Colonic mucosa (tissue), 4 donors: ENCODE measurements around the gene CARNS1. TPM values are rescaled to one million over a fixed set of nuclear protein-coding genes. Genes with fewer than 3 reads are reported as not detected.

Experiments used
- DNase-seq: peaks from one replicate; pipeline ENCODE4 v3.0.0-alpha.2; 2020
- H3K27ac ChIP-seq: fragments of 200-600 bp; one replicate; pipeline ENCODE4 v1.8.0; 2021
- H3K27me3 ChIP-seq: fragments of 200-600 bp; one replicate; pipeline ENCODE4 v1.8.0; 2021
- H3K36me3 ChIP-seq: fragments of 200-600 bp; one replicate; pipeline ENCODE4 v1.8.0; 2021
- H3K4me1 ChIP-seq: fragments of 200-600 bp; one replicate; pipeline ENCODE4 v1.8.0; 2021; ENCODE audit warnings: mild to moderate bottlenecking
- H3K4me3 ChIP-seq: fragments of 200-600 bp; one replicate; pipeline ENCODE4 v1.8.0; 2021
- H3K9ac ChIP-seq, 2 donors: one replicate each; pipeline ENCODE4 v1.7.0; 2013; ENCODE audit warnings: control low read depth in 2 of 2, low read depth in 2 of 2, low read length in 2 of 2
- H3K9me3 ChIP-seq: fragments of 200-600 bp; one replicate; pipeline ENCODE4 v1.8.0; 2021
- CTCF ChIP-seq: fragments of 200-600 bp; IDR thresholded peaks from one replicate; pipeline ENCODE4 v1.8.0; 2022; ENCODE audit warnings: antibody characterized with exemption, mild to moderate bottlenecking
- intact Hi-C: fragments of 100-400 bp; cut with DNase I; formaldehyde crosslinking; loops from one replicate; pipeline ENCODE4 v1.14.1; 2022
- total RNA-seq, 2 donors: library from RNA; stranded (reverse); fragmentation: NEBNext Ultra II Directional in 1 of 2; extraction: Animal tissue kit (Norgen Biotek cat#: 25700) in 1 of 2; gene quantifications; one replicate each; pipeline ENCODE4 v1.2.1, GENCODE V29; 2021
- donor health status: healthy.
- donor health status: DM: no; HTN: no; CAD: no.
- donor health status: DM: no; HTN: no; CAD: no.

CARNS1 gene
- total RNA-seq: under 1 TPM; 0.20 to 0.32 TPM

GRCh38 chr11:67415501-67416304 is at the start of gene CARNS1:
CARNS1 (plus strand) TSS chr11:67415678; CDS start chr11:67416200, 522 bp downstream.
- no peaks in the 10 kb centered on the region for H3K27me3 ChIP-seq
- no peaks in the 10 kb centered on the region for H3K36me3 ChIP-seq
- H3K4me1 ChIP-seq: no peaks in the 10 kb centered on the region
- H3K4me3 ChIP-seq: peak within 1 kb of the TSS; percentile 31
- no peak within 1 kb of the TSS for H3K27ac ChIP-seq
- H3K9me3 ChIP-seq: no peaks in the 10 kb centered on the region
- DNase-seq: no peak
- TF ChIP-seq CTCF: no peak
- peak within 1 kb of the TSS in 1 of 2 donors; percentile 35 for H3K9ac ChIP-seq
- intact Hi-C loops: no loop called here

- no peak overlapping the region for H3K4me3 ChIP-seq
- no peak for TF ChIP-seq CTCF
- peak; percentile 80 for DNase-seq
Observed at GRCh38 chr11:67365736-67366444, 49.6 kb upstream of the CARNS1 start.

GRCh38 chr11:67366546-67366945 is 48.9 kb upstream of the CARNS1 start:
- Histone ChIP-seq H3K4me3 (no peak overlapping the region), H3K27ac (no peak overlapping the region), H3K36me3 (no peaks in the 10 kb centered on the region), H3K27me3 (no peaks in the 10 kb centered on the region), H3K9me3 (no peaks in the 10 kb centered on the region), H3K4me1 (peaks cover 15% of the 10 kb centered on the region), H3K9ac (no peak overlapping the region)
- TF ChIP-seq CTCF: no peak
- intact Hi-C loops: no loop called here
- no peak for DNase-seq

More at GRCh38 chr11:67365736-67366444, 49.6 kb upstream of the CARNS1 start:
- Histone ChIP-seq H3K4me1 (peaks cover 12% of the 10 kb centered on the region), H3K9me3 (no peaks in the 10 kb centered on the region), H3K36me3 (no peaks in the 10 kb centered on the region), H3K9ac (no peak overlapping the region), H3K27me3 (no peaks in the 10 kb centered on the region), H3K27ac (no peak overlapping the region)
- intact Hi-C loops: no loop called here

- H3K4me3 ChIP-seq: no peak overlapping the region
- peak; percentile 60 for DNase-seq
- intact Hi-C loops: no loop called here
- H3K4me1 ChIP-seq: peaks cover 21% of the 10 kb centered on the region
- H3K27ac ChIP-seq: no peak overlapping the region
- no peak for TF ChIP-seq CTCF
- no peaks in the 10 kb centered on the region for H3K27me3 ChIP-seq
- H3K36me3 ChIP-seq: no peaks in the 10 kb centered on the region
- no peaks in the 10 kb centered on the region for H3K9me3 ChIP-seq
- H3K9ac ChIP-seq: no peak overlapping the region
Observed at GRCh38 chr11:67366961-67367760, 48.3 kb upstream of the CARNS1 start.

GRCh38 chr11:67367761-67368227 is 47.7 kb upstream of the CARNS1 start:
- Histone ChIP-seq H3K27me3 (no peaks in the 10 kb centered on the region), H3K27ac (no peak overlapping the region)

More at GRCh38 chr11:67367761-67368227, 47.7 kb upstream of the CARNS1 start:
- peaks cover 21% of the 10 kb centered on the region for H3K4me1 ChIP-seq
- TF ChIP-seq CTCF: no peak
- intact Hi-C loops: no loop called here
- no peaks in the 10 kb centered on the region for H3K36me3 ChIP-seq
- no peaks in the 10 kb centered on the region for H3K9me3 ChIP-seq
- H3K9ac ChIP-seq: no peak overlapping the region
- no peak for DNase-seq
- no peak overlapping the region for H3K4me3 ChIP-seq
